K562 (cell line): Measurements from ENCODE around the gene STMP1. TPM values are rescaled to one million over a fixed set of nuclear protein-coding genes. Genes with fewer than 3 reads are reported as not detected.

ENCODE experiments used
- CC2D1A ChIP-seq: fragments of 450-650 bp; IDR thresholded peaks from 2 replicates; pipeline ENCODE4 v1.6.1; 2017; ENCODE audit warnings: mild to moderate bottlenecking
- CEBPB ChIP-seq: fragments of 450-650 bp; IDR thresholded peaks from 2 replicates; pipeline ENCODE4 v1.6.1; 2016; ENCODE audit warnings: missing genetic modification characterization, missing compliant biosample characterization
- FIP1L1 ChIP-seq: fragments of 200-400 bp; formaldehyde crosslinking; IDR thresholded peaks from 2 replicates; pipeline ENCODE4 v1.6.1; 2018; ENCODE audit warnings: mild to moderate bottlenecking, low read depth, low read length; ENCODE audit not compliant: poor library complexity, severe bottlenecking
- PATZ1 ChIP-seq: fragments of 250-450 bp; sonication (Bioruptor Pico); IDR thresholded peaks from 2 replicates; pipeline ENCODE4 v1.5.0; 2020; ENCODE audit warnings: mild to moderate bottlenecking, borderline replicate concordance
- RAD21 ChIP-seq, 2 experiments: fragments of 250-450 bp in 1 of 2; fragments of 450-650 bp in 1 of 2; sonication (Bioruptor Pico) in 1 of 2; formaldehyde crosslinking in 1 of 2; IDR thresholded peaks in 1 of 2; conservative IDR thresholded peaks in 1 of 2; 2 replicates each; pipeline versions ENCODE4 v1.4.0 to v1.8.0; 2020 to 2022; ENCODE audit warnings: mild to moderate bottlenecking in 2 of 2, moderate library complexity in 1 of 2
- RCOR1 ChIP-seq, 2 experiments: IDR thresholded peaks; 2 replicates each; pipeline ENCODE4 v1.6.1; 2012; ENCODE audit warnings: low read depth in 2 of 2, low read length in 2 of 2, borderline replicate concordance in 1 of 2, improper control_type of control experiment in 1 of 2
- SMARCE1 ChIP-seq: fragments of 450-650 bp; IDR thresholded peaks from 2 replicates; pipeline ENCODE4 v1.7.1; 2016; ENCODE audit warnings: mild to moderate bottlenecking
- SRF ChIP-seq, 2 experiments: fragments of 250-450, 450-650 bp in 1 of 2; sonication (Bioruptor Pico) in 1 of 2; sonication (generic) in 1 of 2; formaldehyde crosslinking; IDR thresholded peaks; 2 replicates each; pipeline versions ENCODE4 v1.5.0 to v1.5.1; 2020 to 2022; ENCODE audit warnings: mild to moderate bottlenecking in 1 of 2, missing genetic modification reagents in 1 of 2
- ZNF124 ChIP-seq: sonication (generic); formaldehyde crosslinking; IDR thresholded peaks from 2 replicates; pipeline ENCODE4 v1.8.1; 2022; ENCODE audit warnings: missing genetic modification reagents
- polyA plus RNA-seq, 8 experiments: library from polyadenylated mRNA; depleted of rRNA in 4 of 8; stranded (reverse) in 5 of 8; unstranded in 3 of 8; fragments of >200 nt; fragmentation: Nextera tagmentation in 2 of 8; fragmentation: Illumina TruSeq in 1 of 8; extraction: Ambion mirVana in 2 of 8; extraction: Trizol in 1 of 8; gene quantifications; 2 replicates each; pipeline versions ENCODE4 v1.2.1 to v1.2.3, GENCODE V29; 2011 to 2014; ENCODE audit warnings: inconsistent platforms in 1 of 8, missing spikeins in 1 of 8
- total RNA-seq, 7 experiments: library from RNA; depleted of rRNA in 6 of 7; stranded (reverse); fragments of >200 nt in 6 of 7; fragmentation: Illumina TruSeq in 2 of 7; extraction: Trizol in 2 of 7; gene quantifications; 2 replicates each; pipeline versions ENCODE4 v1.2.1 to v1.2.3, GENCODE V29; 2011 to 2021; ENCODE audit warnings: low replicate concordance in 1 of 7
- TF ChIP-seq, protein P1 (sequence below), 2 experiments: fragments of 450-650 bp; formaldehyde crosslinking in 1 of 2; IDR thresholded peaks; 2 replicates each; pipeline versions ENCODE4 v1.4.0 to v1.6.1; 2014 to 2020; ENCODE audit warnings: mild to moderate bottlenecking in 2 of 2, borderline replicate concordance in 1 of 2, low read depth in 1 of 2
- TF ChIP-seq, protein P2 (sequence below), 3 experiments: fragments of 200-800 bp in 1 of 3; fragments of 250-450 bp in 1 of 3; fragments of 450-650 bp in 1 of 3; sonication (Bioruptor Pico) in 1 of 3; sonication (Bioruptor generic) in 1 of 3; formaldehyde crosslinking in 1 of 3; IDR thresholded peaks; 2 replicates each; pipeline versions ENCODE4 v1.6.1 to v1.8.0; 2016 to 2022; ENCODE audit warnings: mild to moderate bottlenecking in 2 of 3, missing genetic modification characterization in 2 of 3, missing compliant biosample characterization in 1 of 3, moderate library complexity in 1 of 3

Gene STMP1
- total and polyA plus RNA-seq, 9 of the 15 experiments (the other 6 are each of a cell fraction or from before 2014, with no cell fraction given): 10.6 to 249 (median 56.8) TPM

DNA sequence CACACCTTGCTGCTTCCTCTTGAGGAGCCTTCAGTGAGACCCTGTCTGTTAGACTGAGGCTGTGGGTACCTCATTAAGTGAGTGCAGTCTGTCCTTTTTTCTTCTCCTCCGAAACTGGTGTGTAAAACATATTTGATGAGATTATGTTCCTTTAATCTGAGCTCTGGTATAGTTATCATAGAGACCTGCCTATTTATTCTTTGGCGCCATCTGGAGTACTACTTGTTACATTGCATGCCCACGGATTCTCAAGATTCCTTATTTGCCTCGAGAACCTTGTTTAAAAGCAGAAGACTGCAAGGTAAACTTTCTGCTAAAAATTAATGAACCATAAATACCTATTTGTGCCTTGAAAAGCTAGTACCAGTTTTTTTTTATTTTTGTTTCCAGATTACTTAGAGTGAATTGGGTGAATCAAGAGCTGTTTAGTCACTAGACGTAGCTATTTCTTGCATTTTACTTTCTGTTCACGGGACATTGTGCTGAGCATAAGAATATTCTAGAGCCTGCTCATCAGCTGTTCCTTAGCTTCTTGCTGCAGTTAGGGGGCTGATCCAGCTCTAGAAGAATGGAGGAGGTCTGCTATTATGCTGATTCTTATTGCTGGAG, 16.9 kb upstream of the STMP1 start (continued):
- TF ChIP-seq, protein P1, sequence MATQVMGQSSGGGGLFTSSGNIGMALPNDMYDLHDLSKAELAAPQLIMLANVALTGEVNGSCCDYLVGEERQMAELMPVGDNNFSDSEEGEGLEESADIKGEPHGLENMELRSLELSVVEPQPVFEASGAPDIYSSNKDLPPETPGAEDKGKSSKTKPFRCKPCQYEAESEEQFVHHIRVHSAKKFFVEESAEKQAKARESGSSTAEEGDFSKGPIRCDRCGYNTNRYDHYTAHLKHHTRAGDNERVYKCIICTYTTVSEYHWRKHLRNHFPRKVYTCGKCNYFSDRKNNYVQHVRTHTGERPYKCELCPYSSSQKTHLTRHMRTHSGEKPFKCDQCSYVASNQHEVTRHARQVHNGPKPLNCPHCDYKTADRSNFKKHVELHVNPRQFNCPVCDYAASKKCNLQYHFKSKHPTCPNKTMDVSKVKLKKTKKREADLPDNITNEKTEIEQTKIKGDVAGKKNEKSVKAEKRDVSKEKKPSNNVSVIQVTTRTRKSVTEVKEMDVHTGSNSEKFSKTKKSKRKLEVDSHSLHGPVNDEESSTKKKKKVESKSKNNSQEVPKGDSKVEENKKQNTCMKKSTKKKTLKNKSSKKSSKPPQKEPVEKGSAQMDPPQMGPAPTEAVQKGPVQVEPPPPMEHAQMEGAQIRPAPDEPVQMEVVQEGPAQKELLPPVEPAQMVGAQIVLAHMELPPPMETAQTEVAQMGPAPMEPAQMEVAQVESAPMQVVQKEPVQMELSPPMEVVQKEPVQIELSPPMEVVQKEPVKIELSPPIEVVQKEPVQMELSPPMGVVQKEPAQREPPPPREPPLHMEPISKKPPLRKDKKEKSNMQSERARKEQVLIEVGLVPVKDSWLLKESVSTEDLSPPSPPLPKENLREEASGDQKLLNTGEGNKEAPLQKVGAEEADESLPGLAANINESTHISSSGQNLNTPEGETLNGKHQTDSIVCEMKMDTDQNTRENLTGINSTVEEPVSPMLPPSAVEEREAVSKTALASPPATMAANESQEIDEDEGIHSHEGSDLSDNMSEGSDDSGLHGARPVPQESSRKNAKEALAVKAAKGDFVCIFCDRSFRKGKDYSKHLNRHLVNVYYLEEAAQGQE (IDR thresholded peaks at IDR 0.05; ENCODE audit: borderline replicate concordance): peak; percentile 50; the same call in 1 of the 2 replicates
- TF ChIP-seq, protein P1 (CRISPR knock-in tag; IDR thresholded peaks at IDR 0.05; ENCODE audit: low read depth): no peak
- no peak for TF ChIP-seq CEBPB (tag)
- TF ChIP-seq CC2D1A: 0 out of 2 replicates have a peak, but pooled peaks have one; percentile 39
- 0 out of 2 replicates have a peak, but pooled peaks have one; percentile 21 for TF ChIP-seq SMARCE1
- TF ChIP-seq SRF (CRISPR knock-in tag; IDR thresholded peaks at IDR 0.05): peak in 1 of 2 experiments; percentile 26; a peak in 1 of 4 replicates
- peak; percentile 69 to 72 for TF ChIP-seq RAD21 (CRISPR knock-in tag; conservative IDR thresholded peaks at IDR 0.05 in 1 of 2, IDR thresholded peaks at IDR 0.05 in 1 of 2)
- 0 out of 2 replicates have a peak, but pooled peaks have one; percentile 17 for TF ChIP-seq PATZ1 (CRISPR knock-in tag)
- no peak for TF ChIP-seq ZNF124 (CRISPR knock-in tag)
- TF ChIP-seq, protein P2, sequence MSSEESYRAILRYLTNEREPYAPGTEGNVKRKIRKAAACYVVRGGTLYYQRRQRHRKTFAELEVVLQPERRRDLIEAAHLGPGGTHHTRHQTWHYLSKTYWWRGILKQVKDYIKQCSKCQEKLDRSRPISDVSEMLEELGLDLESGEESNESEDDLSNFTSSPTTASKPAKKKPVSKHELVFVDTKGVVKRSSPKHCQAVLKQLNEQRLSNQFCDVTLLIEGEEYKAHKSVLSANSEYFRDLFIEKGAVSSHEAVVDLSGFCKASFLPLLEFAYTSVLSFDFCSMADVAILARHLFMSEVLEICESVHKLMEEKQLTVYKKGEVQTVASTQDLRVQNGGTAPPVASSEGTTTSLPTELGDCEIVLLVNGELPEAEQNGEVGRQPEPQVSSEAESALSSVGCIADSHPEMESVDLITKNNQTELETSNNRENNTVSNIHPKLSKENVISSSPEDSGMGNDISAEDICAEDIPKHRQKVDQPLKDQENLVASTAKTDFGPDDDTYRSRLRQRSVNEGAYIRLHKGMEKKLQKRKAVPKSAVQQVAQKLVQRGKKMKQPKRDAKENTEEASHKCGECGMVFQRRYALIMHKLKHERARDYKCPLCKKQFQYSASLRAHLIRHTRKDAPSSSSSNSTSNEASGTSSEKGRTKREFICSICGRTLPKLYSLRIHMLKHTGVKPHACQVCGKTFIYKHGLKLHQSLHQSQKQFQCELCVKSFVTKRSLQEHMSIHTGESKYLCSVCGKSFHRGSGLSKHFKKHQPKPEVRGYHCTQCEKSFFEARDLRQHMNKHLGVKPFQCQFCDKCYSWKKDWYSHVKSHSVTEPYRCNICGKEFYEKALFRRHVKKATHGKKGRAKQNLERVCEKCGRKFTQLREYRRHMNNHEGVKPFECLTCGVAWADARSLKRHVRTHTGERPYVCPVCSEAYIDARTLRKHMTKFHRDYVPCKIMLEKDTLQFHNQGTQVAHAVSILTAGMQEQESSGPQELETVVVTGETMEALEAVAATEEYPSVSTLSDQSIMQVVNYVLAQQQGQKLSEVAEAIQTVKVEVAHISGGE (CRISPR knock-in tag; IDR thresholded peaks at IDR 0.05): no peak
- TF ChIP-seq FIP1L1: no peak
- no peak for TF ChIP-seq RCOR1 (IDR thresholded peaks at IDR 0.05; ENCODE audit: borderline replicate concordance in 1 of 2, low read depth in 2 of 2, low read length in 2 of 2)
